Activated CD8-positive, alpha-beta T cell treated with anti-CD3 and anti-CD28 coated beads for 36 hours (primary cell): ENCODE data around the gene MKRN1. TPM values are rescaled to one million over a fixed set of nuclear protein-coding genes. Genes with fewer than 3 reads are reported as not detected.

Experiments
- ATAC-seq: fragments of 200-7000 bp; cut with Tn5 transposase; one replicate; pipeline ENCODE4 v1.10.0; 2021; ENCODE audit warnings: mild to moderate bottlenecking, moderate library complexity
- CTCF ChIA-PET: fragments of 350-600 bp; sonication (Branson Sonifier 250); formaldehyde crosslinking; loops from one replicate; lab custom pipeline; 2021; ENCODE audit warnings: antibody characterized with exemption; lab: Charles Lee
- POLR2A ChIA-PET: fragments of 350-600 bp; sonication (Branson Sonifier 250); formaldehyde crosslinking; loops from one replicate; lab custom pipeline; 2021; ENCODE audit warnings: antibody characterized with exemption; lab: Charles Lee
- DNase-seq: peaks from one replicate; pipeline ENCODE4 v3.0.0-alpha.2; 2020
- H3K27ac Mint-ChIP-seq: one replicate; pipeline ENCODE4 v1.8.0; 2021; ENCODE audit warnings: mild to moderate bottlenecking, mixed read lengths
- H3K27me3 Mint-ChIP-seq: one replicate; pipeline ENCODE4 v1.8.0; 2021; ENCODE audit warnings: mixed read lengths
- H3K36me3 Mint-ChIP-seq: one replicate; pipeline ENCODE4 v1.8.0; 2021; ENCODE audit warnings: low read depth, mixed read lengths
- H3K4me1 Mint-ChIP-seq: one replicate; pipeline ENCODE4 v1.8.0; 2021; ENCODE audit warnings: low read depth, mixed read lengths
- H3K4me3 Mint-ChIP-seq: one replicate; pipeline ENCODE4 v1.8.0; 2021; ENCODE audit warnings: mild to moderate bottlenecking, moderate library complexity, mixed read lengths
- H3K9me3 Mint-ChIP-seq: one replicate; pipeline ENCODE4 v1.8.0; 2021; ENCODE audit warnings: mixed read lengths
- CTCF ChIP-seq: fragments of 200-600 bp; IDR thresholded peaks from one replicate; pipeline ENCODE4 v1.8.0; 2022; ENCODE audit warnings: antibody characterized with exemption, mild to moderate bottlenecking
- intact Hi-C: fragments of 100-400 bp; cut with micrococcal nuclease; formaldehyde crosslinking; loops from one replicate; pipeline ENCODE4 v1.10.0; 2022
- total RNA-seq, 2 experiments: library from RNA; stranded (reverse); gene quantifications; one replicate each; pipeline ENCODE4 v1.2.3, GENCODE V29; 2021

The MKRN1 gene
- total RNA-seq, 2 experiments from 2014 or later, result 55.5 to 56.4 TPM

- ATAC-seq (no peak), DNase-seq (no peak)
- H3K36me3 Mint-ChIP-seq, result no peaks in the 10 kb centered on the region
- intact Hi-C loops, result no loop called here
- H3K27ac Mint-ChIP-seq, result no peak overlapping the region
- POLR2A ChIA-PET, result no interaction called here
- CTCF ChIA-PET, result no interaction called here
- no peak for TF ChIP-seq CTCF
- H3K27me3 Mint-ChIP-seq, result no peaks in the 10 kb centered on the region
- H3K4me1 Mint-ChIP-seq, result no peaks in the 10 kb centered on the region
- no peaks in the 10 kb centered on the region for H3K9me3 Mint-ChIP-seq
- no peak overlapping the region for H3K4me3 Mint-ChIP-seq
Observed at GRCh38 chr7:140497241-140497769, 18.0 kb upstream of the MKRN1 start.

DNA sequence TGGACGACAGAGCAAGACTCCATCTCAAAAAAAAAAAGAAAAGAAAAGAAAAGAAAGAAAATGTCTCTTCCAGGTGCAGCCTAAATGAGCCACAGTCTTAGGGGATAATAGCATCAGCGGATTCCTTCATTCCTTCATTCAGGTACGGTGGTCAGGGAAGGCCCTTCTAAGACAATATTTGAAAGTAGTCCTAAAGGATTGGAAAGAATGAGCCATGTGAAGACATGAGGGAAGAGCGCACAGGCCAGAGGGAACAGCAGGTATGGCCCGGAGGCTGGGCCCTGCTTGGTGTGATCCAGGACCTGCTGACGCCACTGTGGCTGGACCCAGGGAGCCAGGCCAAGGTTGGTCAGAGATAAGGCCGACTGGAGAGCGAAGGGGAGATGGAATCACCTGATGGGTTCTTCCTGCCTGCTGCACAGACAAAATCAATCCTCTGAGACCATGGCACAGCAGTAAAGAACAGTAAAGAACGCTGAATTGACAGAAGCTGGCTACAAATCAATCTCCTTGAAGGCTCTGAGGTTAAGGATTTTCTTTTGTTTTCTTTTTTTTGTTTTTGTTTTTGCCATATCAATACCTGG is 16.3 kb upstream of the MKRN1 start:
- Mint-ChIP-seq H3K4me1 (no peaks in the 10 kb centered on the region), H3K9me3 (no peaks in the 10 kb centered on the region), H3K27me3 (no peaks in the 10 kb centered on the region), H3K27ac (no peak overlapping the region), H3K36me3 (no peaks in the 10 kb centered on the region), H3K4me3 (no peak overlapping the region)
- intact Hi-C loops, result no loop called here
- ATAC-seq (no peak), DNase-seq (no peak)
- ChIA-PET POLR2A (no interaction called here), CTCF (interaction anchor here (1.2 kb wide), 1 partner anchor 10 kb away, joined by 4 read pairs; no protein-coding TSS in a partner anchor)
- TF ChIP-seq CTCF, result no peak

- Mint-ChIP-seq H3K4me1 (no peaks in the 10 kb centered on the region), H3K27me3 (no peaks in the 10 kb centered on the region), H3K27ac (no peak overlapping the region), H3K36me3 (no peaks in the 10 kb centered on the region), H3K9me3 (no peaks in the 10 kb centered on the region), H3K4me3 (no peak overlapping the region)
- no peak for TF ChIP-seq CTCF
- CTCF ChIA-PET, result interaction anchor here (1.2 to 1.5 kb wide), 2 partner anchors 9 to 83 kb away, joined by 3 to 4 read pairs; no protein-coding TSS in a partner anchor
- no peak for ATAC-seq
- POLR2A ChIA-PET, result no interaction called here
- intact Hi-C loops, result no loop called here
- DNase-seq, result no peak
Observed at GRCh38 chr7:140494867-140495266, 15.6 kb upstream of the MKRN1 start.

DNA sequence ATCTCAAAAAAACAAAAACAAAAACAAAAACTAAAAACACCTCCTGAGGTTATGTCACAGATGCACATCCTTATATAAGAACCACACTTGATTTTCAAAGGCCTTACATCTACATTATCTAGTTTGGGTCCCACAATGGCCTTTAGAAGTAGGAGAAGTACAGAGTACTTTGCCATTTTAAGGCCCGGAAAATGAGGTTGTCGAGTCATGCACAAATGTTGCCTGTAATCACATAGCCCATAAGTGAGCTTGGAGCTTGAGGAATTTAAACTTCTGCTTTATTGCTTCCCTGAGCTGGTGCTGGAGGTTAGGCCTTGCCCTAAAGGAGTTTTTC is 9.7 kb upstream of the MKRN1 start:
- no peak for DNase-seq
- H3K36me3 Mint-ChIP-seq, result no peaks in the 10 kb centered on the region
- ChIA-PET POLR2A (interaction anchor here (1.0 kb wide), 1 partner anchor 9 kb away, joined by 4 read pairs; no protein-coding TSS in a partner anchor), CTCF (interaction anchor here (6.8 kb wide), 1 partner anchor 13 kb away, joined by 64 read pairs; no protein-coding TSS in a partner anchor)
- no peak for ATAC-seq
- no peak for TF ChIP-seq CTCF
- H3K9me3 Mint-ChIP-seq, result no peaks in the 10 kb centered on the region
- no peak overlapping the region for H3K27ac Mint-ChIP-seq
- no peaks in the 10 kb centered on the region for H3K27me3 Mint-ChIP-seq
- no peaks in the 10 kb centered on the region for H3K4me1 Mint-ChIP-seq
- no peak overlapping the region for H3K4me3 Mint-ChIP-seq
- intact Hi-C loops, result no loop called here

DNA sequence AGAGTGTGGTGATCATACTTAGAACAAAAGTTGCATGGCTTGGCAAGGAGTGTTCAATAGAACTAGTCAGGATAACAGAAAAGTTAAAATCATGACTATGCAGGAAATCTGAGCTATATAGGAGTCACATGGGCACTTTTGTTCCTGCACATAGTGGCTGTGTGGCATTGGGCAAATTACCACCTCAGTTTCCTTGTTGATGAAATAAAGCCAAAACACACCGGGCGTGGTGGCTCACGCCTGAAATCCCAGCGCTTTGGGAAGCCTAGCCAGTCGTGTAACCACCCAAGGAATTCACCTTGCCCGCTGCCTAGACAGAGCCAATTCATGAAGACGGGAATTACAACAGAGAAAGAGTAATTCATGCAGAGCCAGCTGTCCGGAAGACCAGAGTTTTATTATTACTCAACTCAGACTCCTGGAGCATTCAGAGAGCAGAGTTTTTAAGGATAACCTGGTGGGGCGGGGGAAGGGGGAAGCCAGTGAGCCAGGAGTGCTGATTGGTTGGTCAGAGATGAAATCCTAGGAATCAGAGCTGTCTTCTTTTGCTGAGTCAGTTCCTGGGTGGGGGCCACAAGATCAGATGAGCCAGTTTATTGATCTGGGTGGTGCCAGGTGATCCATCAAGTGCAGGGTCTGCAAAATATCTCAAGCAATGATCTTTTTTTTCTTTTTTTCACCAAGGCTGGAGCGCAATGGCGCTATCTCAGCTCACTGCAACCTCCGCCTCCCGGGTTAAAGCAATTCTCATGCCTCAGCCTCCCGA is 6.4 kb upstream of the MKRN1 start:
- no peak for DNase-seq
- Mint-ChIP-seq H3K4me3 (no peak overlapping the region), H3K27ac (no peak overlapping the region), H3K36me3 (no peaks in the 10 kb centered on the region), H3K27me3 (no peaks in the 10 kb centered on the region), H3K9me3 (no peaks in the 10 kb centered on the region), H3K4me1 (no peaks in the 10 kb centered on the region)
- ChIA-PET CTCF (interaction anchor here (0.9 to 1.5 kb wide), 3 partner anchors 9 to 32 kb away, joined by 3 to 4 read pairs (median 4); no protein-coding TSS in a partner anchor), POLR2A (no interaction called here)
- no peak for TF ChIP-seq CTCF
- intact Hi-C loops, result no loop called here
- no peak for ATAC-seq
